Large intestine (tissue), 3 donors: ENCODE results near the gene COPS3. TPM values are rescaled to one million over a fixed set of nuclear protein-coding genes. Genes with fewer than 3 reads are reported as not detected.
"Not testable (repeated sequence)": the region's sequence is repeated elsewhere in the genome, so short reads cannot be mapped to it uniquely, and the experiment has no call there.

Source experiments
- DNase-seq, 2 donors: peaks; one replicate each; pipeline versions ENCODE4 v3.0.0 to v3.0.0-alpha.2; 2013
- H3K27ac ChIP-seq: one replicate; pipeline ENCODE4 v1.5.1; 2013; ENCODE audit warnings: low read length
- H3K27me3 ChIP-seq: 2 replicates; pipeline ENCODE4 v1.6.1; 2013; ENCODE audit warnings: low read length; ENCODE audit not compliant: control insufficient read depth, insufficient read depth
- H3K36me3 ChIP-seq: 2 replicates; pipeline ENCODE4 v1.6.1; 2013; ENCODE audit warnings: low read length; ENCODE audit not compliant: control insufficient read depth, insufficient read depth
- H3K4me1 ChIP-seq: one replicate; pipeline ENCODE4 v1.6.1; 2013; ENCODE audit warnings: low read length; ENCODE audit not compliant: control insufficient read depth, insufficient read depth
- H3K4me3 ChIP-seq: one replicate; pipeline ENCODE4 v1.5.1; 2013; ENCODE audit warnings: low read length
- H3K9me3 ChIP-seq: one replicate; pipeline ENCODE4 v1.6.1; 2013; ENCODE audit warnings: mild to moderate bottlenecking, low read depth, low read length, moderate library complexity; ENCODE audit not compliant: control insufficient read depth
- WGBS: methylation state at CpG from one replicate; pipeline ENCODE4 v1.1.5; 2013; ENCODE audit warnings: low lambda C conversion rate; ENCODE audit not compliant: insufficient coverage; 5-methylcytosine and 5-hydroxymethylcytosine counted together
- polyA plus RNA-seq: library from polyadenylated mRNA; unstranded; fragments of 120-200 nt; gene quantifications from one replicate; pipeline ENCODE4 v1.2.1, GENCODE V29; 2013

COPS3 gene
- polyA plus RNA-seq, 1 donor = 57.7 TPM

- Histone ChIP-seq H3K27me3 (no peaks in the 10 kb centered on the region), H3K9me3 (no peaks in the 10 kb centered on the region), H3K4me3 (peak within 1 kb of the TSS; percentile 54), H3K27ac (no peak within 1 kb of the TSS), H3K36me3 (no peaks in the 10 kb centered on the region), H3K4me1 (peaks cover 10% of the 10 kb centered on the region)
- peak; percentile 67 to 81 for DNase-seq
- WGBS = no CpG with 5 or more reads among the region's 107 CpGs
Measured at GRCh38 chr17:17303010-17303846, 22.2 kb upstream of the COPS3 start, which contains the start of gene NT5M. Gene NT5M, plus strand, starts transcription at chr17:17303373. Its CDS starts 178 bp downstream, at chr17:17303551.

DNA sequence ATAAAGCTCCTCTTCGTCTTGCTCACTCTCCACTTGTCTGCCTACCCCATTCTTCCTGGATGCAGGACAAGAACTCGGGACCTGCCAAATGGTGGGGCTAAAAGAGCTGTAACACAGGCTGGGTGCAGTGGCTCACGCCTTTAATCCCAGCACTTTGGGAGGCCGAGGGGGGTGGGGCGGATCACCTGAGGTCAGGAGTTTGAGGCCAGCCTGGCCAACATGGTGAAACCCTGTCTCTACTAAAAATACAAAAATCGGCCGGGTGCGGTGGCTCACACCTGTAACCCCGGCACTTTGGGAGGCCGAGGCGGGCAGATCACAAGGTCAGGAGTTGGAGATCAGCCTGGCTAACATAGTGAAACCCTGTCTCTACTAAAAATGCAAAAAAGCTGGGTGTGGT, 20.6 kb upstream of the COPS3 start:
- H3K4me1 ChIP-seq, DNase-seq, H3K4me3 ChIP-seq, H3K27me3 ChIP-seq, H3K36me3 ChIP-seq, H3K9me3 ChIP-seq, H3K27ac ChIP-seq: not testable (repeated sequence)
- no CpG with 5 or more reads among the region's 11 CpGs for WGBS

GRCh38 chr17:17300624-17301568, 19.9 kb upstream of the COPS3 start:
- no peaks in the 10 kb centered on the region for H3K9me3 ChIP-seq
- no peaks in the 10 kb centered on the region for H3K27me3 ChIP-seq
- peak; percentile 43 to 54 for DNase-seq
- no peak overlapping the region for H3K27ac ChIP-seq
- peaks cover 6% of the 10 kb centered on the region for H3K4me1 ChIP-seq
- peak overlapping the region; percentile 52 for H3K4me3 ChIP-seq
- no peaks in the 10 kb centered on the region for H3K36me3 ChIP-seq
- no CpG with 5 or more reads among the region's 35 CpGs for WGBS

DNA sequence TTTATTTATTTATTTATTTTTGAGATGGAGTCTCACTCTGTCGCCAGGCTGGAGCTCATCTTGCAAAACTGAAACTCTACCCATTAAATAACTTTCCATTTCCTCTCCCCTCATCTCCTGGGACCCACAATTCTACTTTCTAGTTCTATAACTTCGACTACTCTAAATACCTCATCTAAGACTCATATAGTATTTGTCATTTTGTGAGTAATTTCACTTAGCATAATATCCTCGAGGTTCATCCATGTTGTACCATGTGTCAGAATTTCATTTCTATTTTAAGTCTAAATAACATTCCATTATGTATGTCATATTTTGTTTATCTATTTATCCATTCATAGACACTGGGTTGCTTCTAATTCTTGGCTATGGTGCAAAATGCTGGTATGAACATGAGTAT, 17.1 kb upstream of the COPS3 start:
- Histone ChIP-seq H3K27ac (no peak overlapping the region), H3K27me3 (no peaks in the 10 kb centered on the region), H3K4me3 (no peak overlapping the region), H3K4me1 (no peaks in the 10 kb centered on the region), H3K36me3 (no peaks in the 10 kb centered on the region), H3K9me3 (no peaks in the 10 kb centered on the region)
- no peak for DNase-seq
- 40% methylated on average over 1 of the region's 3 CpGs for WGBS

GRCh38 chr17:17297217-17297616, 16.2 kb upstream of the COPS3 start:
- H3K27ac ChIP-seq = no peak overlapping the region
- H3K4me3 ChIP-seq = no peak overlapping the region
- H3K27me3 ChIP-seq = no peaks in the 10 kb centered on the region
- DNase-seq = no peak
- no CpG with 5 or more reads among the region's 3 CpGs for WGBS
- no peaks in the 10 kb centered on the region for H3K4me1 ChIP-seq
- no peaks in the 10 kb centered on the region for H3K36me3 ChIP-seq
- H3K9me3 ChIP-seq = no peaks in the 10 kb centered on the region

DNA sequence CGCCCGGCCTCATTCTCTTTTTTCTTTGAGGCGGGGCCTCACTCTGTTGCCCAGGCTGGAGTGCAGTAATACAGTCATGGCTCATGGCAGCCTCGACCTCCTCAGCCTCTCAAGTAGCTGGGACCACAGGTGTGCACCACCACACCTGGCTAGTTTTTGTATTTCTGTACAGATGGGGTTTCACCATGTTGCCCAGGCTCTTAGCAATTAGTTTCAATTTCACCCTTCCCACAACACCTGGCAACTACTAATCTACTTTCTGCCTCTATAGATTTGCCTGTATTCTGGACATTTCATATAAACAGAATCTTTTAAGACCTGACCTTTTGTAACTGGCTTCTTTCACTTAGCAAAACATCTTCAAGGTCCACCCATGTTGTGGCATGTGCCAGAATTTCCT, 14.1 kb upstream of the COPS3 start:
- WGBS = no CpG with 5 or more reads among the region's 4 CpGs
- no peak for DNase-seq
- H3K27ac ChIP-seq = no peak overlapping the region

DNA sequence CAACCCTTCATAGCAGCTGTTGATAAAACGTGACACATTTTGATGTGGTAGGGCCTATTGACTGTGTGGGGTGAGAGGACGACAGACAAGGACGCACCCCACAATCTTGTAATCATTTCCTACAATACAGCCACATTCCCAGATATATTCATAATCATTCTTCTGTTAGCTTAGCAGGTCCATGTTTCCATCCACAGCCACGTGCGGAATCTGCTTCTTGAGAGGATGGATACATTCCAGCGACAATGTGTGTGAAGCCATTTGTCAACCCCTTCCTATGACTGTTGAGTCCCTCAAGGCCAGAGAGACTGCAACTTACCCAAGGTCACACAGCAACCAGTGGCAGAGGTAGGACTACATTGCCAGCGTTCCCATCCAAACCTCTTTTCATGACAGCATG, 8.7 kb upstream of the COPS3 start:
- no peak overlapping the region for H3K27ac ChIP-seq
- H3K9me3 ChIP-seq = no peaks in the 10 kb centered on the region
- H3K4me3 ChIP-seq = no peak overlapping the region
- 42% methylated on average over 2 of the region's 7 CpGs for WGBS
- H3K36me3 ChIP-seq = no peaks in the 10 kb centered on the region
- DNase-seq = no peak
- H3K27me3 ChIP-seq = no peaks in the 10 kb centered on the region
- no peaks in the 10 kb centered on the region for H3K4me1 ChIP-seq

More for the DNA sequence above, 14.1 kb upstream of the COPS3 start:
- Histone ChIP-seq H3K36me3 (no peaks in the 10 kb centered on the region), H3K27me3 (no peaks in the 10 kb centered on the region), H3K4me1 (no peaks in the 10 kb centered on the region), H3K9me3 (no peaks in the 10 kb centered on the region), H3K4me3 (no peak overlapping the region)

DNA sequence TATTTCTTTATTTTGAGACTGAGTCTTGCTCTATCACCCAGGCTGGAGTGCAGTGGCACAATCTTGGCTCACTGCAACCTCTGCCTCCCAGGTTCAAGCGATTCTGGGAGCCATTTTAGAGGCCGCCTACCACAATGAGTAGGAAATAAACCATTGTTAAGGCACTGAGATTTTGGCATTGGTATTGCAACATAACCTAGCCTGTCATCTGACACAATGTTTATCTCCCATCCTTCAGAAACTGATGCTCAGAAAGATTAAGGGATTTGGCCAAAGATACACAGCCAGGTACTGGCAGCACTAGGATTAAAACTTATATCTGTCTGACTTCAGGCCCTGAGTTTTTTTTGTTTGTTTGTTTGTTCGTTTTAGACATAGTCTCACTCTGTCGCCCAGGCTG, 8.0 kb upstream of the COPS3 start:
- Histone ChIP-seq H3K9me3 (no peaks in the 10 kb centered on the region), H3K27me3 (no peaks in the 10 kb centered on the region), H3K27ac (no peak overlapping the region), H3K4me3 (no peak overlapping the region), H3K4me1 (no peaks in the 10 kb centered on the region), H3K36me3 (no peaks in the 10 kb centered on the region)
- WGBS = no CpG with 5 or more reads among the region's 4 CpGs
- no peak for DNase-seq

- DNase-seq = no peak
- H3K27me3 ChIP-seq = no peaks in the 10 kb centered on the region
- H3K36me3 ChIP-seq = no peaks in the 10 kb centered on the region
- WGBS = 100% methylated on average over 1 of the region's 5 CpGs
- H3K4me1 ChIP-seq = peaks cover 2% of the 10 kb centered on the region
- H3K9me3 ChIP-seq = no peaks in the 10 kb centered on the region
- no peak overlapping the region for H3K27ac ChIP-seq
- H3K4me3 ChIP-seq = no peak overlapping the region
Measured at GRCh38 chr17:17285951-17286350, 4.9 kb upstream of the COPS3 start.

DNA sequence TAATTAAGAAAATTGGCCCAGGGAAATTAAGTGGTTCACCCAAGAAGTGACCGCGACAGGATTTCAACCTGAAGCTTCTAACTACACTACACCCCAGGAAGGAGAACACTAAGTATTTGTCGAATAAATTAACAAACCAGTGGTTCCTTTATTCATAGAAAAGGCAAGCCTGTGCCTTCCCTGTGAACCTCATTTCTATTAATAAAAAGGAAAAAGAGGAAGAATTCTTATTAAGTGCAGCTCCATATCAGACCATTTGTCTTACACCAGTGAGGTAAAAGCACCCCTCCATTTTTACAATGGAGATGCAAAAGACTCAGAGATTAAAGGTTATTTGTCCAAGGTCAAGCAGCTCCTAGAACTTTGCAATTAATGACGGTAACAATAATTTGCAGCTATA, 1.7 kb downstream of the COPS3 start:
- DNase-seq = no peak
- no peak overlapping the region for H3K27ac ChIP-seq
- peak overlapping the region; percentile 98 for H3K4me3 ChIP-seq
- no peaks in the 10 kb centered on the region for H3K9me3 ChIP-seq
- H3K27me3 ChIP-seq = no peaks in the 10 kb centered on the region
- WGBS = no CpG with 5 or more reads among the region's 4 CpGs
- peaks cover 10% of the 10 kb centered on the region for H3K4me1 ChIP-seq
- peaks cover 17% of the 10 kb centered on the region for H3K36me3 ChIP-seq
